K562 (cell line): ENCODE measurements around the gene NINJ1. TPM values are rescaled to one million over a fixed set of nuclear protein-coding genes. Genes with fewer than 3 reads are reported as not detected.

Source experiments
- DMBX1 ChIP-seq: fragments of 250-450 bp; sonication (Bioruptor Pico); IDR thresholded peaks from 2 replicates; pipeline ENCODE4 v1.8.0; 2022; ENCODE audit warnings: inconsistent platforms, mild to moderate bottlenecking, moderate library complexity, borderline replicate concordance
- KLF1 ChIP-seq: fragments of 450-650 bp; IDR thresholded peaks from 2 replicates; pipeline ENCODE4 v1.6.1; 2016; ENCODE audit warnings: missing genetic modification characterization, missing compliant biosample characterization
- KLF16 ChIP-seq: IDR thresholded peaks from 2 replicates; pipeline ENCODE4 v1.6.1; 2016; ENCODE audit warnings: antibody characterized with exemption
- OTX1 ChIP-seq: fragments of 450-650 bp; formaldehyde crosslinking; IDR thresholded peaks from 2 replicates; pipeline ENCODE4 v1.4.0; 2022; ENCODE audit warnings: mild to moderate bottlenecking
- TEAD2 ChIP-seq: fragments of 450-650 bp; IDR thresholded peaks from 2 replicates; pipeline ENCODE4 v1.6.1; 2016; ENCODE audit warnings: missing genetic modification characterization, control low read depth, missing compliant biosample characterization
- ZEB2 ChIP-seq: fragments of 450-650 bp; IDR thresholded peaks from 2 replicates; pipeline ENCODE4 v1.6.1; 2016
- ZNF143 ChIP-seq: sonication (generic); formaldehyde crosslinking; IDR thresholded peaks from 2 replicates; pipeline ENCODE4 v1.9.0; 2022; ENCODE audit warnings: mild to moderate bottlenecking, missing genetic modification reagents
- ZNF398 ChIP-seq: fragments of 250-450 bp; sonication (Bioruptor Pico); IDR thresholded peaks from 2 replicates; pipeline ENCODE4 v1.8.0; 2021; ENCODE audit warnings: moderate library complexity, mild to moderate bottlenecking, inconsistent platforms
- ZNF407 ChIP-seq: fragments of 450-650 bp; IDR thresholded peaks from 2 replicates; pipeline ENCODE4 v1.6.1; 2016; ENCODE audit warnings: low read depth
- polyA plus RNA-seq, 8 experiments: library from polyadenylated mRNA; depleted of rRNA in 4 of 8; stranded (reverse) in 5 of 8; unstranded in 3 of 8; fragments of >200 nt; fragmentation: Nextera tagmentation in 2 of 8; fragmentation: Illumina TruSeq in 1 of 8; extraction: Ambion mirVana in 2 of 8; extraction: Trizol in 1 of 8; gene quantifications; 2 replicates each; pipeline versions ENCODE4 v1.2.1 to v1.2.3, GENCODE V29; 2011 to 2014; ENCODE audit warnings: inconsistent platforms in 1 of 8, missing spikeins in 1 of 8
- total RNA-seq, 7 experiments: library from RNA; depleted of rRNA in 6 of 7; stranded (reverse); fragments of >200 nt in 6 of 7; fragmentation: Illumina TruSeq in 2 of 7; extraction: Trizol in 2 of 7; gene quantifications; 2 replicates each; pipeline versions ENCODE4 v1.2.1 to v1.2.3, GENCODE V29; 2011 to 2021; ENCODE audit warnings: low replicate concordance in 1 of 7
- TF ChIP-seq, protein P1 (sequence below): fragments of 250-450 bp; sonication (Bioruptor Pico); IDR thresholded peaks from 2 replicates; pipeline ENCODE4 v1.4.0; 2020

The NINJ1 gene
- total and polyA plus RNA-seq, 9 of the 15 experiments (the other 6 are each of a cell fraction or from before 2014, with no cell fraction given): 0.13 to 8.4 (median 4.9) TPM

- TF ChIP-seq ZNF407 (no peak), DMBX1 (CRISPR knock-in tag) (no peak), KLF16 (no peak), TEAD2 (tag) (no peak), KLF1 (tag) (peak; percentile 75; the same call in 1 of the 2 replicates), ZNF398 (CRISPR knock-in tag) (no peak), ZEB2 (no peak), OTX1 (CRISPR knock-in tag) (no peak), ZNF143 (CRISPR knock-in tag) (no peak)
- TF ChIP-seq, protein P1, sequence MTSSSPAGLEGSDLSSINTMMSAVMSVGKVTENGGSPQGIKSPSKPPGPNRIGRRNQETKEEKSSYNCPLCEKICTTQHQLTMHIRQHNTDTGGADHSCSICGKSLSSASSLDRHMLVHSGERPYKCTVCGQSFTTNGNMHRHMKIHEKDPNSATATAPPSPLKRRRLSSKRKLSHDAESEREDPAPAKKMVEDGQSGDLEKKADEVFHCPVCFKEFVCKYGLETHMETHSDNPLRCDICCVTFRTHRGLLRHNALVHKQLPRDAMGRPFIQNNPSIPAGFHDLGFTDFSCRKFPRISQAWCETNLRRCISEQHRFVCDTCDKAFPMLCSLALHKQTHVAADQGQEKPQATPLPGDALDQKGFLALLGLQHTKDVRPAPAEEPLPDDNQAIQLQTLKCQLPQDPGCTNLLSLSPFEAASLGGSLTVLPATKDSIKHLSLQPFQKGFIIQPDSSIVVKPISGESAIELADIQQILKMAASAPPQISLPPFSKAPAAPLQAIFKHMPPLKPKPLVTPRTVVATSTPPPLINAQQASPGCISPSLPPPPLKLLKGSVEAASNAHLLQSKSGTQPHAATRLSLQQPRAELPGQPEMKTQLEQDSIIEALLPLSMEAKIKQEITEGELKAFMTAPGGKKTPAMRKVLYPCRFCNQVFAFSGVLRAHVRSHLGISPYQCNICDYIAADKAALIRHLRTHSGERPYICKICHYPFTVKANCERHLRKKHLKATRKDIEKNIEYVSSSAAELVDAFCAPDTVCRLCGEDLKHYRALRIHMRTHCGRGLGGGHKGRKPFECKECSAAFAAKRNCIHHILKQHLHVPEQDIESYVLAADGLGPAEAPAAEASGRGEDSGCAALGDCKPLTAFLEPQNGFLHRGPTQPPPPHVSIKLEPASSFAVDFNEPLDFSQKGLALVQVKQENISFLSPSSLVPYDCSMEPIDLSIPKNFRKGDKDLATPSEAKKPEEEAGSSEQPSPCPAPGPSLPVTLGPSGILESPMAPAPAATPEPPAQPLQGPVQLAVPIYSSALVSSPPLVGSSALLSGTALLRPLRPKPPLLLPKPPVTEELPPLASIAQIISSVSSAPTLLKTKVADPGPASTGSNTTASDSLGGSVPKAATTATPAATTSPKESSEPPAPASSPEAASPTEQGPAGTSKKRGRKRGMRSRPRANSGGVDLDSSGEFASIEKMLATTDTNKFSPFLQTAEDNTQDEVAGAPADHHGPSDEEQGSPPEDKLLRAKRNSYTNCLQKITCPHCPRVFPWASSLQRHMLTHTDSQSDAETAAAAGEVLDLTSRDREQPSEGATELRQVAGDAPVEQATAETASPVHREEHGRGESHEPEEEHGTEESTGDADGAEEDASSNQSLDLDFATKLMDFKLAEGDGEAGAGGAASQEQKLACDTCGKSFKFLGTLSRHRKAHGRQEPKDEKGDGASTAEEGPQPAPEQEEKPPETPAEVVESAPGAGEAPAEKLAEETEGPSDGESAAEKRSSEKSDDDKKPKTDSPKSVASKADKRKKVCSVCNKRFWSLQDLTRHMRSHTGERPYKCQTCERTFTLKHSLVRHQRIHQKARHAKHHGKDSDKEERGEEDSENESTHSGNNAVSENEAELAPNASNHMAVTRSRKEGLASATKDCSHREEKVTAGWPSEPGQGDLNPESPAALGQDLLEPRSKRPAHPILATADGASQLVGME (CRISPR knock-in tag): no peak
Measured at GRCh38 chr9:93095205-93096130, 38.6 kb downstream of the NINJ1 start (continued).
